ENCODE results near the gene SPANXN5. TPM values are rescaled to one million over a fixed set of nuclear protein-coding genes. Genes with fewer than 3 reads are reported as not detected.

Gene SPANXN5
- total and polyA plus RNA-seq, 11 donors: not detected

Other genes starting within 250 kb of the SPANXN5 start
- not detected for gene SSX7, start 142.5 kb downstream of the SPANXN5 start, total RNA-seq
- gene SSX7, start 142.5 kb downstream of the SPANXN5 start, polyA plus RNA-seq: not detected
- not detected for gene SSX2, start 90.2 kb downstream of the SPANXN5 start, total RNA-seq
- gene SSX2, start 90.2 kb downstream of the SPANXN5 start, polyA plus RNA-seq: not detected
- gene SSX2B, start 46.2 kb downstream of the SPANXN5 start, total RNA-seq: not detected
- gene SSX2B, start 46.2 kb downstream of the SPANXN5 start, polyA plus RNA-seq: not detected
- gene XAGE5, start 13.9 kb upstream of the SPANXN5 start, total RNA-seq: not detected
- gene XAGE5, start 13.9 kb upstream of the SPANXN5 start, polyA plus RNA-seq: not detected
- gene XAGE3, start 70.7 kb upstream of the SPANXN5 start, total RNA-seq: not detected
- gene XAGE3, start 70.7 kb upstream of the SPANXN5 start, polyA plus RNA-seq: not detected
- 10 to 100 TPM in 2 of 9 donors, 1 to 10 TPM in 7; 4.4 to 11.9 (median 7.5) TPM for gene FAM156B, start 99.9 kb upstream of the SPANXN5 start, total RNA-seq
- 10 to 100 TPM in 1 of 2 donors, 1 to 10 TPM in 1; 9.4 to 11.7 TPM for gene FAM156B, start 99.9 kb upstream of the SPANXN5 start, polyA plus RNA-seq
- gene FAM156A, start 161.1 kb upstream of the SPANXN5 start, total RNA-seq: 1 to 10 TPM; 3.6 to 8.7 (median 7.0) TPM
- gene FAM156A, start 161.1 kb upstream of the SPANXN5 start, polyA plus RNA-seq: 10 to 100 TPM in 1 of 2 donors, 1 to 10 TPM in 1; 6.5 to 12.9 TPM

Data from heart left ventricle (tissue), 11 donors.